ENCODE results near the gene PVALEF. TPM values are rescaled to one million over a fixed set of nuclear protein-coding genes. Genes with fewer than 3 reads are reported as not detected.

Gene PVALEF
- total and polyA plus RNA-seq, 2 of the 8 experiments (the other 6 are each of a cell fraction or from before 2014, with no cell fraction given): 0.03 TPM; not detected in 1

- CTCF ChIA-PET (ENCODE audit: partially characterized antibody): interaction anchor here (0.7 to 1.5 kb wide), 4 partner anchors 16 to 61 kb away, joined by 3 to 5 read pairs (median 4); no protein-coding TSS in a partner anchor
Measured at GRCh38 chr17:81158688-81159590, 6.4 kb upstream of the PVALEF start.

More at GRCh38 chr17:81158688-81159590, 6.4 kb upstream of the PVALEF start:
- Histone ChIP-seq H3K9ac (replicated peaks in 1 of 4; ENCODE audit: extremely low read depth in 1 of 4, low read depth in 3 of 4, low read length in 3 of 4) (no peak overlapping the region), H3K4ac (replicated peaks; ENCODE audit: insufficient read length, low read depth, low read length) (no peak overlapping the region), H2BK120ac (replicated peaks; ENCODE audit: low read depth, low read length) (no peak overlapping the region), H4K8ac (ENCODE audit: extremely low read depth, insufficient read depth, low read length) (no peak overlapping the region), H3K79me1 (ENCODE audit: low read depth, low read length) (no peaks in the 10 kb centered on the region), H3K4me2 (ENCODE audit: insufficient read depth in 1 of 2, low read depth in 2 of 2, low read length in 2 of 2) (no peak overlapping the region), H3K4me1 (replicated peaks in 1 of 4; ENCODE audit: control insufficient read depth in 3 of 4, insufficient read depth in 4 of 4, low read length in 3 of 4) (no peaks in the 10 kb centered on the region; a peak in 1 of 7 replicates), H4K5ac (ENCODE audit: insufficient read length, low read depth, low read length) (no peak overlapping the region), H3K27me3 (replicated peaks in 1 of 4; ENCODE audit: control insufficient read depth in 3 of 4, extremely low read depth in 1 of 4, insufficient read depth in 3 of 4, low read length in 3 of 4) (no peaks in the 10 kb centered on the region), H3K79me2 (ENCODE audit: control insufficient read depth in 1 of 2, insufficient read depth in 2 of 2, low read length in 2 of 2) (no peaks in the 10 kb centered on the region), H3K9me3 (ENCODE audit: insufficient read depth in 2 of 2, low read depth in 1 of 2, low read length in 1 of 2) (no peaks in the 10 kb centered on the region), H2AFZ (ENCODE audit: low read length) (no peak overlapping the region), H2AK5ac (ENCODE audit: low read depth, low read length) (no peak overlapping the region), H2BK5ac (ENCODE audit: low read depth, low read length) (no peak overlapping the region), H3K56ac (replicated peaks; ENCODE audit: insufficient read length, low read depth, low read length) (no peak overlapping the region), H3K4me3 (ENCODE audit: extremely low read depth in 1 of 4, insufficient read depth in 2 of 4, low read depth in 3 of 4, low read length in 4 of 4) (no peak overlapping the region), H3K27ac (ENCODE audit: low read depth, low read length) (no peak overlapping the region), H3K14ac (ENCODE audit: insufficient read length) (no peak overlapping the region), H3K23ac (ENCODE audit: insufficient read length) (no peak overlapping the region), H2BK15ac (ENCODE audit: low read length) (no peak overlapping the region), H4K91ac (replicated peaks; ENCODE audit: insufficient read length, low read length) (no peak overlapping the region), H3K36me3 (ENCODE audit: control insufficient read depth in 2 of 4, insufficient read depth in 4 of 4, low read length in 3 of 4) (no peaks in the 10 kb centered on the region), H2BK20ac (ENCODE audit: low read length) (no peak overlapping the region), H2BK12ac (ENCODE audit: low read depth, low read length) (no peak overlapping the region), H4K20me1 (replicated peaks in 1 of 2; ENCODE audit: control insufficient read depth in 1 of 2, insufficient read depth in 2 of 2, low read length in 2 of 2) (peaks cover 0 to 2% of the 10 kb centered on the region in 2 experiments), H3K23me2 (ENCODE audit: low read depth, low read length) (no peaks in the 10 kb centered on the region), H3K18ac (ENCODE audit: extremely low read depth, low read length) (no peak overlapping the region)
- no peak for TF ChIP-seq SIRT6 (IDR thresholded peaks at IDR 0.05; ENCODE audit: low read length)
- TF ChIP-seq MAFK (IDR thresholded peaks at IDR 0.05; ENCODE audit: low read depth, low read length): no peak
- TF ChIP-seq E2F6 (IDR thresholded peaks at IDR 0.05): no peak
- no peak for TF ChIP-seq CHD1 (IDR thresholded peaks at IDR 0.05; ENCODE audit: low read depth, low read length)
- TF ChIP-seq NRF1 (IDR thresholded peaks at IDR 0.05; ENCODE audit: low read depth, low read length): no peak
- TF ChIP-seq EGR1 (IDR thresholded peaks at IDR 0.05; ENCODE audit: borderline replicate concordance, low read depth, low read length): no peak
- no peak for TF ChIP-seq ASH2L (IDR thresholded peaks at IDR 0.05; ENCODE audit: low read length)
- TF ChIP-seq GTF2F1 (IDR thresholded peaks at IDR 0.05; ENCODE audit: borderline replicate concordance, low read depth, low read length): no peak
- TF ChIP-seq SIX5 (IDR thresholded peaks at IDR 0.05; ENCODE audit: low read depth, low read length): no peak
- TF ChIP-seq CEBPB (IDR thresholded peaks at IDR 0.05; ENCODE audit: low read depth, low read length): no peak
- DNase-seq (ENCODE audit: low read depth in 1 of 2, low spot score in 2 of 2) (no peak), FAIRE-seq (no peak)
- POLR2A ChIA-PET (ENCODE audit: partially characterized antibody): interaction anchor here (0.5 kb wide), 1 partner anchor 349 kb away, joined by 3 read pairs; no protein-coding TSS in a partner anchor
- WGBS, 2 experiments (ENCODE audit: extremely low coverage in 1 of 2, insufficient coverage in 1 of 2, insufficient read length in 1 of 2, insufficient replicate concordance in 2 of 2, low coverage in 1 of 2, low lambda C conversion rate in 2 of 2, missing lambda C conversion rate in 1 of 2): 88% methylated on average over 37 of the region's 43 CpGs; no CpG with 5 or more reads in 1 of the 2 experiments
